Loucy (cell line): ENCODE measurements around the gene SLC7A1.

Source experiments
- H2AFZ ChIP-seq: fragments of 200-600 bp; sonication (generic); 2 replicates; pipeline ENCODE4 v1.6.0; 2016; ENCODE audit warnings: antibody characterized with exemption, mild to moderate bottlenecking, low read length, moderate library complexity
- H3F3A ChIP-seq: fragments of 200-600 bp; 2 replicates; pipeline ENCODE4 v1.6.0; 2016; ENCODE audit warnings: antibody characterized with exemption, low read depth, mild to moderate bottlenecking
- H3K27me3 ChIP-seq: fragments of 200-600 bp; sonication (generic); 2 replicates; pipeline ENCODE4 v1.6.1; 2014; ENCODE audit warnings: low read length, mild to moderate bottlenecking; ENCODE audit not compliant: insufficient read depth, poor library complexity, severe bottlenecking
- H3K36me3 ChIP-seq: fragments of 200-600 bp; sonication (generic); 2 replicates; pipeline ENCODE4 v1.6.1; 2016; ENCODE audit warnings: low read length; ENCODE audit not compliant: insufficient read depth
- H3K4me1 ChIP-seq: fragments of 200-600 bp; sonication (generic); 2 replicates; pipeline ENCODE4 v1.5.1; 2014; ENCODE audit warnings: low read length, mild to moderate bottlenecking; ENCODE audit not compliant: insufficient read depth, poor library complexity, severe bottlenecking
- H3K4me2 ChIP-seq: fragments of 200-600 bp; sonication (generic); 2 replicates; pipeline ENCODE4 v1.6.0; 2014; ENCODE audit warnings: antibody characterized with exemption, low read length, low read depth, mild to moderate bottlenecking; ENCODE audit not compliant: poor library complexity, severe bottlenecking
- H3K4me3 ChIP-seq: fragments of 200-600 bp; sonication (generic); 2 replicates; pipeline ENCODE4 v1.5.1; 2014; ENCODE audit warnings: low read length, mild to moderate bottlenecking, mixed read lengths; ENCODE audit not compliant: poor library complexity, severe bottlenecking
- H3K79me2 ChIP-seq: fragments of 200-600 bp; sonication (generic); 2 replicates; pipeline ENCODE4 v1.6.1; 2014; ENCODE audit warnings: low read length; ENCODE audit not compliant: insufficient read depth
- H3K9ac ChIP-seq: fragments of 200-600 bp; sonication (generic); 2 replicates; pipeline ENCODE4 v1.6.0; 2014; ENCODE audit warnings: mild to moderate bottlenecking, low read depth, low read length, moderate library complexity; ENCODE audit not compliant: poor library complexity, severe bottlenecking
- H3K9me2 ChIP-seq: fragments of 200-600 bp; sonication (generic); replicated peaks from 2 replicates; pipeline ENCODE4 v1.6.1; 2016; ENCODE audit warnings: low read depth, low read length, mixed read lengths
- H3K9me3 ChIP-seq: fragments of 200-600 bp; sonication (generic); 2 replicates; pipeline ENCODE4 v1.6.1; 2014; ENCODE audit warnings: mild to moderate bottlenecking, antibody characterized with exemption, low read length, low read depth; ENCODE audit not compliant: insufficient read depth
- H4K20me1 ChIP-seq: fragments of 200-600 bp; sonication (generic); 2 replicates; pipeline ENCODE4 v1.6.0; 2014; ENCODE audit warnings: antibody characterized with exemption, low read length, mild to moderate bottlenecking; ENCODE audit not compliant: insufficient read depth, poor library complexity, severe bottlenecking
- CTCF ChIP-seq: fragments of 200-600 bp; sonication (generic); conservative IDR thresholded peaks from 2 replicates; pipeline ENCODE4 v1.5.1; 2014; ENCODE audit warnings: mild to moderate bottlenecking, antibody characterized with exemption, low read length
- EZH2phosphoT487 ChIP-seq: fragments of 200-600 bp; IDR thresholded peaks from 2 replicates; pipeline ENCODE4 v1.6.1; 2018; ENCODE audit warnings: antibody characterized with exemption, mild to moderate bottlenecking, moderate library complexity, borderline replicate concordance

SLC7A1 gene

DNA sequence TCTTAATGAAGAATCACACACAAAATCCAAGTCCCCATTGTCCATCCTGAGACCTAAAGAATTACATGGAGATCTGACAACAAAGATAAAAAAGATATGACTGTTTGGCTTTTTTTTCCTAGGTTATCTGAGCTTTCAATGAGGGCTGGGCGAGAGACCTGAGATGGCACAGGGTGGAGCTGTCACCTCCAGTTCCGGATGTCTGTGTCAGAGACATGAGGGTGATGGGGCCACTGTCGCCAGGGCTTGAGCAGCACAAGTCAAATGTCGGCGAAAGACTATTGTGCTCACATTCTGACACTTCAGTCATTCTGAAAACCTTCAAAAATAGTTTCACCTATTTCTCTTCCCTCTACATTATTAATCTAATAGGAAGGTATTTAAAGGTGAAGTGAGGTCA is 65.7 kb downstream of the SLC7A1 start:
- Histone ChIP-seq H3K9me3 (no peaks in the 10 kb centered on the region), H2AFZ (no peak overlapping the region), H3F3A (no peaks in the 10 kb centered on the region), H3K27me3 (no peaks in the 10 kb centered on the region), H3K4me2 (no peak overlapping the region), H3K4me1 (no peaks in the 10 kb centered on the region), H3K79me2 (peaks cover 3% of the 10 kb centered on the region; the same call in 1 of the 2 replicates), H3K9me2 (no peaks in the 10 kb centered on the region), H3K9ac (no peak overlapping the region), H3K4me3 (no peak overlapping the region), H4K20me1 (no peaks in the 10 kb centered on the region), H3K36me3 (peaks cover 93% of the 10 kb centered on the region)
- TF ChIP-seq EZH2phosphoT487 (no peak), CTCF (no peak)

GRCh38 chr13:29527916-29528315 is 67.6 kb downstream of the SLC7A1 start:
- no peaks in the 10 kb centered on the region for H3F3A ChIP-seq
- H3K36me3 ChIP-seq: peaks cover 93% of the 10 kb centered on the region
- H2AFZ ChIP-seq: no peak overlapping the region
- H3K9me2 ChIP-seq: no peaks in the 10 kb centered on the region
- H3K4me2 ChIP-seq: no peak overlapping the region
- H3K79me2 ChIP-seq: no peaks in the 10 kb centered on the region
- H3K4me3 ChIP-seq: no peak overlapping the region
- no peaks in the 10 kb centered on the region for H4K20me1 ChIP-seq
- H3K9ac ChIP-seq: no peak overlapping the region
- no peaks in the 10 kb centered on the region for H3K4me1 ChIP-seq
- no peak for TF ChIP-seq CTCF
- TF ChIP-seq EZH2phosphoT487: no peak
- no peaks in the 10 kb centered on the region for H3K27me3 ChIP-seq
- H3K9me3 ChIP-seq: no peaks in the 10 kb centered on the region

DNA sequence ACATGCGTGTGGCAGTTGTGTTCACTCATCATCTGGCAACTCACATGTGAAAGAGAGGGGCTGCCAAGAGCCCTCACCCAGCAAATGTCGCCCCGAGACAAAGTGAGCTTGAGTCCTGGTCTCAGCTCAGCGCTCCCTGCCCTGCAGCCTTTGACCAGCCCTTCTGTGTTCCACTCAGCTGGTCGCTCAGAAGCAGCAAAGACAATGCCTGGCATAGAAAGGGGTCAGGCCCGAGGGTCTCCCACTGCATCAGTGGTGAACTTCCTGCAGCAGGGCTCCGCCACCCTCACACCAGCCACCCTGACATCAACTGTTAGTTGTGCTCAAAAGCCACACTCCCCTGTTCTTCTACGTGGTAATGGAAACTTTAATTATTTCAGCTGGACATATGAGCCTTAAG is 68.0 kb downstream of the SLC7A1 start:
- Histone ChIP-seq H3K9me3 (no peaks in the 10 kb centered on the region), H3K27me3 (no peaks in the 10 kb centered on the region), H3K9me2 (no peaks in the 10 kb centered on the region), H2AFZ (no peak overlapping the region), H4K20me1 (no peaks in the 10 kb centered on the region), H3K4me3 (no peak overlapping the region), H3K9ac (no peak overlapping the region), H3F3A (no peaks in the 10 kb centered on the region), H3K4me2 (no peak overlapping the region), H3K79me2 (no peaks in the 10 kb centered on the region), H3K36me3 (peaks cover 93% of the 10 kb centered on the region), H3K4me1 (no peaks in the 10 kb centered on the region)
- no peak for TF ChIP-seq CTCF
- no peak for TF ChIP-seq EZH2phosphoT487
